Fibroblast of skin of left biceps (primary cell): ENCODE results near the gene NLGN4Y.

Source experiments
- DNase-seq, 2 experiments: peaks; one replicate each; pipeline ENCODE4 v3.0.0-alpha.2; 2013; ENCODE audit warnings: low read depth in 2 of 2

Gene NLGN4Y

DNA sequence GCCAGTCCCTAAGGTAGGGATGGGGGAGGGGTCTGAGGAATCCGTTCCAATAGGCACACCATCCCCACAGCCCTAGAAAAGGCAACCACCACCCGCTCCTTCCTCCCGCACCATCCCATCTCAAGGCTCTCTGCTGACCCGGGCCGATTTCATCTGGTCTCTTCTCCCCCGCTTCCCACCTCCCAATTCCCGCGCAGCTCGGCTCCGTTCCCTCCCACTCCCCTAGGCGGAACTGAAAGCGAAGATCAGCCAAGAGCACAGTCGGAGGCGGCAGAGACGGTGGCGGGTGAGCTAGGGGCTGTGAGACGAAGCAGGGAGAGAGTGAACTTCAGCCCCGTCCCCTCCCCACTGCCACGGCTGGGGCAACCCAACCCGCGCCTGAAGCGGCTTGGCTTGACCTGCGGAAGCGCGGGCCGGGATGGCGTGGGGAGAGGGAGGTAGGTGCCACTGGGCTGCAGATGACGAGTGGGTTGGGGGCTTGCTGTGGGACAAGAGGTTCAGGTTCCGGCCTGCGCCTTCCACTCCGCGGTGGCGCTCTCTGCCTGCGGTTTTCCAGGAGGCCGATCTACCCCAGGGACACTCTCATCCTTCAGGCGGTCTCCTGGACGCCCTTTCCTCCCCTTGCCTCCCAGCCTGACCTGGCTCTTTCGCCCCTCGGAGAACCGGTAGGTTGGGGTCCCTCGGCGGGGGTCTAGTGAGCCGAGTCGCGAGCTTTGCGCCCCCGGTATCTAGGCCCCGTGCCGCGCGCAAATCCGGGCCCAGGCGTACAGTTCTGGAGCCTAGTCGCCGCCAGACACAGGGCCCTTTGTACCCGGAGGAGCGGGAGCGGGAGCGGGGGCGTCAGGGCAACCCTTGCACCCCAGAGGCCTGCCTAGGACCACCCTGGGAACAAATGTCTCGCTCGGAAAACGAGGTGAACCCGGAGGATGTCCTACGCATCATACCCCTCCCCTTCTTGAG is at the start of gene NLGN4Y:
Gene NLGN4Y, plus strand, starts transcription at position 258 of the 960 bp plus-strand sequence. CDS start 97,591 bp downstream, outside the sequence.
- no peak for DNase-seq

DNA sequence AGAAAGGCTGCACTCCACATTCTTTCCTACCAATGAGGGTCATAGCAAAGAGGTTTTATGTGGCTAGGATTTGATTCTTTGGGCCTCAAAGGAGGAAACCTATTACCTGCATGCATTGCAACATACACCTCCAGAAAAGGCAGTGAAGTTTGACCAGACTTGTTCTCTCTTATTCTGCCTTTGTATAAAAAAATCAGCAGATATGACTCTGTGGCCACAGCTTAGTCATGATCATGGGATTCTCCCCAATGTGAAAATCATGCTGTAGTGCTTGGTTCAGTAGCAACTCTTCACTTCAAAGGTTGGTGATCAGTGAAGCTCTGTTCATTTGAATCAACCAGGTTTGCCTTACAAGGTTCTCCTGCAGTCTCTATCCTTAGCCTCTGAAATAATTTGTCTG is 38.4 kb upstream of the NLGN4Y start:
- no peak for DNase-seq

DNA sequence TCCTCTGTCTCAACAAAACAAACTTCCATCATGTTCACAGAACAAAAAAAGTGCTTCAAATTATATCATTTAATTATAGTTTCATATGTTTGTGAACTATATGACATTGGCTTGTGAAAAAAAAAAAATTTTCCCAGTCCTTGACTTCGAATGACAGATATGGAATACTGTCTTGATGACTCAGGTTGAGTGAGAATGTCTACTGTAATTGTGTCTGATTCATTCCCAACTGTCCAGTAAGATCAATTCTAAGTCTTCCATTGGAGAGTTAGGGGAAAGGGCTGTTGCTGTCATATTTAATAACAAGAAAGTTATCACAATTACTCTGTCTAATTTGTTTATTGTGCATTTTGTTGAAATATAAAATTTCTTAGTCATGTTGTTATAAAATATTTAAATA is 34.1 kb upstream of the NLGN4Y start:
- no peak for DNase-seq

DNA sequence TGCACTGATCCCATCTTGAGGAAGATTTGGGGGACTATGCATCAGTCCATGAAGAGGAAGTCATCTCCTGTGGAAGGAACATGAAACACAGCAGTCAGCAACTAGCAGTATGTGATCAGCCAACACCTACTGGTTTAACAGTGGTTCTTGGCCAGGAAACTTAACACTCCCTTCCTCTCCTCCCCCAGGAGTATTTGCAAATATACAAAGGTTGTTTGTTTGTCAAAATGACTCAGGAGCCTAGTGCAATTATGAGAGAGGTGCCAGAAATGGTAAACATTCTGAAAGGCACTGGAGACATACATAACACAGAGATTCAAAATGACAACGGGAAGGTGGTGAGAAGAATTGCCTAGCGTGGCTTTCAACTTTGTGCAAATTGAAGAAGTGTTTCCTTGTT is 26.3 kb upstream of the NLGN4Y start:
- DNase-seq: no peak

DNA sequence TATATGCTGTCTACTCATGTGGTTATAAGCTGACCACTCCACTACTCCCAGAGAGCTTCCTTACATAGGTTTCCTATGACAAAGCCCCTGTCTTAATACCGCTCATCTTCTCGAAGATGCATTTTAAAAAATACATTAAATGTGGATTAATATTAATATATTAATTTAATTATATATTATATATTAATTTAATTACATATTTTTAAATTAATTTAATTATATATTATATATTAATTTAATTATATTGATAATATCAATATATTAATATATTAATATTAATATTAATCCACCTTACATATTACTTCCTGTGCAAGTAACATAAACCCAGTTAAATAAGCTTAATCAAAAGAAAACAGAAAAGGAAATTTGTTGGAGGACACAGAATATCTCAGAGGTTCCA is 19.7 kb upstream of the NLGN4Y start:
- DNase-seq: no peak

DNA sequence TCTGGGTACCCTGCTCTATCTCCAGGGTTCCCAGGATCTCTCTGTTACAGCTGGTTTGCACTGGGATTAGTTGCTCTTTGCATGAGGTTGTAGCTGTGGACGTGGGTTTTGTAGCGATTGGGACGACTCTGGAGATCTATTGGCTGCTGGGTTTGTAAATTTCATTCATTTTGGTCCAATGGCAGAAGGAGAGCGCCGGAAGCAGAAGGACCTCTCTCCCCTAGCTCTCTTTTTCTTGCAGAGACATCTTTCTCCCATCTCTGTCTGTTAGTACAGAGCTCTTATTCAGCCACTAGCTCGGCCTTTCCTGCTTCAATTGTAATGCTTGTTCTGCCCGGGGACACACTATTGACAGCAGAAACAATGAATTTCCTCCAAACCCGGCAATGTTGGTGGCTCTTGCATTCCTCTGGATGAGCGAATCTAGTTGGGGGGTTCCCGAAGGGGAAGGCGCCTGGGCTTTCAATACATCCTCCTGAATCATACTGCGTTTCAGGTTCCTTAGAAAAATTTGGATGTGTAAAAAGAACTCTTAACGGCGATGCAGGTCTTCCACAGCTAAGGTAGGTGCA is 1.9 kb upstream of the NLGN4Y start:
- DNase-seq: no peak

DNA sequence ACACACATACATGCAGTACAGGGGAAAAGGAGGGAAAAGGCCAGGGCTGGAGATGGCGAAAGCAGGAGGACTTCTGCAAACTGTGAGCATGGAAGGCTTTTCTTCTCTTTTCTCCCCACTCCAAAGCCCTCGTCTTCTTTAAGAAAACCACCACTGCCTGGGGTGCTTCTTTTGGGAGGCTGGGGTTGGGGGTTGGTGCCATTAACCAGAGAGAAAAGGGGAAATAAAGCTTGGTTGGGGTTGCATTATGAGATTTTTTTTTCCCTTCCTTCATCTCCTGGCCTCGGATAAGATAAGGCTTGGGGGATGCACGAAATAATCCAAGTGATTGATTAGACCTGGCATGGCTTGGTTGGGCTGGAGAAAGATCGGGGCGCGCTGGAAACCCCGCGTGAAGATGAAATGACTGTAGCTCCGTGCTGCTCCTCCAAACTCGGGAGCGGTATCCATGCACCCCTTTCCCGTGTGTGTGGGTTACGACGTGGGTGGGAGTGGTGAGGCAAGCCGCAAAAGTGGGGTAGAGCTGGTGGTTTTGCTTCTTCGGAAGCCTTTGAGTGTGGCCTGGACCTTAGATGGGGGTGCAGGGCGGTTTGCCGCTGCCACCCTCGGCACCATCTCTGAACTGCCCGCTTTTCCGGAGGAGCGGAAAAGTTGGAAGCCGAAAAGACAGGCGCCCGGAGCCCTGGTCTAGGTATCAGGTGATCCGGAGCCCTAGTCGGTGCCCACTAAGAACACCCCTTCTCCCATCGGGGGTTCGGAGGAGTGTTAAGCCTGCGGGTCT is 648 bp upstream of the NLGN4Y start:
- no peak for DNase-seq

DNA sequence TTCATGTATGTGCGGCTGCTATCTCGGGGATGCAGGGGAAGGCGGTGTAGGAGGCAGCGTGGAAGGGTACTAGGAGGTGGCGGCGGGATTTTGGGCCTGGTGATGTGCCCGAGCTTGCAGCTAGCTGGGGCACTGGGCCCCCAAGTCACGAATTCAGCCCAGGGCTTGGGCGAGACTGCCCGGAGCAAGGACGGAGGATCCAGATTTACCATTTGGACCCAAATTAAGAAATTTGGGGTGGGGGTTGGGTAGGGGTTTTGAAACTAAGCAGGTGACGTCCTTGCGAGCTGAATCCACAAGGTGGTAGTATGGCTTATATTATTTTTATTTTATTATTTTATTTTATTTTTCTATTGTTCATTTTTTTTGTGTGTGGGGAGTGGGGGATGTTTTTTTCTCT is 986 bp downstream of the NLGN4Y start:
- DNase-seq: no peak

DNA sequence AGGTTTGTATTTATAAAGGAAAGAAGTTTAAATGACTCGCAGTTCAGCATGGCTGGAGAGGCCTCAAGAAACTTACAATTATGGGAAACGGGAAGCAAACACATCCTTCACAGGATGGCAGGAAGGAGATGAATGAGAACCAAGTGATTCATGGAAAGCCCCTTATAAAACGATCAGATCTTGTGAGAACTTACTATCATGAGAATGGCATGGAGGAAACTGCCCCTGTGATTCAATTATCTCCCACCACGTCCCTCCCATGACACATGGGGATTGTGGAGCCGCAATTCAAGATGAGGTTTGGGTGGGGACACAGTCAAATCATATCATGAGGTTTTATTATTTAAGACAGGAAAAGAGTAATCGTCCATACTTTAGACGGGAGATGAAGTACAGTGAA is 4.0 kb downstream of the NLGN4Y start:
- DNase-seq: no peak

DNA sequence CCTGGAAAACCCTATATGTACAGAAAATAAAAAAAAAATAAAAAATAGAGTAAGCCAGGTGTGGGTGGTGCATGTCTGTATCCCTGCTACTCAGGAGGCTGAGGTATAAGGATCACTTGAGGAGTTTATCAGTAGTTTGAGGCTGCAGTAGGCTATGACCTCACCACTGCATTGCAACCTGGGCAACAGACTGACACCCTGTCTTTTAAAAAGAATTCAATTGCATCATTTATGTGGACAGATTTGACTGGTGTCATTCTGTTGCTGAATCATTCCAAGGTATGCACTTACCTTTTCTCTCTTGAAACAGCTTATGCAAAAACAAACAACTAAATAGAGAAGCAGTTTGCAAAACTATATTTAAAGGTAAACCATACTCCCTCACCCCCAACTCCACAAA is 12.4 kb downstream of the NLGN4Y start:
- no peak for DNase-seq

DNA sequence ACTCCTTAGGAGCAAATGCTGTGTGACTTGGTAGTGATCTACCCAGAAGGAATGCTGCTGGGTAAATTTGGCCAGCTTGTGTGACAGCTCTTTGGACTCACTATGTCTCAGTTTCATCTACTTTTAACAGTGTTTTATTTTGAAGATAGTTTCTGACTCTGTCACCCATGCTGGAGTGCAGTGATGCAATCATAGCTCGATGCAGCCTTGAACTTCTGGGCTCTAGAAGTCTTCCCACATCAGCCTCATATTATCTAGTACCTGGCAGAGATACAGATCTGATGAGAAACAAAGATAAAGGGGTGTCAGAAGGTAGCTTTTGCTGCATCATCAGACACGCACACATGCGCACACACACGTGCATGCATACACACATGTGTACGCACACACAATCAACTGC is 19.2 kb downstream of the NLGN4Y start:
- DNase-seq: no peak

DNA sequence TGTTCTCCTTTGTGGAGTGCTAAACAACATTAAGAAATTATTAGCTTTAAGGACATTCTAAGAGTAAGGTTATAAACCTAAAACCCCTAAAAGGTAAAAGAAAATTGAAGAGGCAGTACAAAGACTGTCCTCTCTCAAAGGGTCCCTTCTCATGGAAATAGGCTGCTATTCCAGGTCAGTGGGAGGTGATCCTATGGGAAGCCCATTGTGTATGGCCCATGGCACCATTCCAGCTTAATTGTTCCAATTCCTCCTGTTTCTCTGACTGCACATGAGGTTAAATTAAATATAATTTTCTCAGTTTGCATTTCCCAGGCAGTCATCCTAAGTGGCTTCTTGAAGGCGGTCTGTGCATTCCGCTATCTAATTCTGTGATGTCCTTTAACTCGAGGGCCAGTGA is 57.0 kb downstream of the NLGN4Y start:
- DNase-seq: no peak

DNA sequence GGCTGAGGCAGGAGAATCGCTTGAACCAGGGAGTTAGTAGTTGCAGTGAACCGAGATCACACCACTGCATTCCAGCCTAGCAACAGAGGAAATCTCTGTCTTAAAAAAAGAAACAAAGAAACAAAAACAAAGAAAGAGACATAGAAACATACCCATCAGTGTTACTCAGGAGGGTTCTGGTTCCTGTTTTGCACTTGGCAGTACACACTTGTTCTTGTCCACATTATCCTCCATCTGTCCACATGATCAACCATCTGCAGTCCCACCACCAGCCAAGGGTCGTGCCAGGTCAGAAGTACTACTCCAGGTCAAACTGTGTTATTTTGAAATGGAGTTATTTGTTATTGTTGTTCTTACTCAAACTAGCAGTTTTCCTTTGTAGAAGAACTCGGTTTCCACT is 62.4 kb downstream of the NLGN4Y start:
- DNase-seq: no peak

DNA sequence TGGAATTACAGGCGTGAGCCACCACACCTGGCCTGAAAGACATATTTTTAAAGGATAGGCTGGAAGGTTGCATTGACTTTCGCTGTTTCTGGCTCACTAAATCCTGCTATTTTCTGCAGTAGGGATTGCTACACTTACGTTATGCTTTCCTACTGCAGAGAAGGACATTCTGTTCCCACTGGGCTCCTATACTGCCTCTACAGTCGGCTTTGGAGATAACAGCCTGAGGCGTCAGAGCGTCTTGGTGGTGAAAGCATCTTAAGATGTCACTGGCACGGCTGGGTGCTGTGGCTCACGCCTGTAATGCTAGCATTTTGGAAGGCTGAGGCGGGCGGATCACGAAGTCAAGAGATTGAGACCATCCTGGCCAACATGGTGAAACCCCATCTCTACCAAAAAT is 77.0 kb downstream of the NLGN4Y start:
- DNase-seq: no peak

DNA sequence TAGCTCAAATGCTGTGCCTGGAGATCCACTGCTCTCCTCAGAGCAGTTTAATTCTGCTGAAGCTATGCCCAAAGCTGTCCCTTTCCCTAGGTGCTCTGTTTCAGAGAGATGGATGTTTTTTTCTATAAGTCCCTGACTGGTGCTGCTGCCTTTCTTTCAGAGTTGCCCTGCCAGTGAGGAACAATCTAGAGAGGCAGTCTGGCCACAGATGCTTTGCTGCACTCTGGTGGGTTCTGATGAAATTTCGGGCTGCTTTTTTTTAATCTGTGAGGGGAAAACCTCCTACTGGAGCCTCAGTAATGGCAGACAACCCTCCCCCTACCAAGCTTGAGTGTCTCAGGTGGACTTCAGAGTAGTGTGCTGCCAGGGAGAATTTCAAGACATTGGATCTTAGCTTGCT is 93.3 kb downstream of the NLGN4Y start:
- no peak for DNase-seq

DNA sequence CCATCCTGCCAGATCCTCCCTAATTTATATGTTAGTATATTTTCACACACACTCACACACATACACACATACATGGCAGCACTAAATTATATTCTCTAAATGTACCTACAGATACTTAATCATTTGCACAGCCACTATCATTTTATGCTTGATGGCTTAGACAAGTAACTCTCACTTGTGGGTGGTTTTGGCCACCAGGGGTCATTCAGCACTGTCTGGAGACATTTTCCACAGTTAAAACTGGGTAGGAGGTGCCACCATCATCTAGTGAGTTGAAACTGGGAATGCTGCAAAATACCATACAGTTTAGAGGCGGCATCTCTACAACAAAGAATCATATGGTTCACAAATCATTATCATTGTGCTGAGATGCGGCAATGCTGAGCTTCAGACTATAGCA is 94.2 kb downstream of the NLGN4Y start:
- no peak for DNase-seq

DNA sequence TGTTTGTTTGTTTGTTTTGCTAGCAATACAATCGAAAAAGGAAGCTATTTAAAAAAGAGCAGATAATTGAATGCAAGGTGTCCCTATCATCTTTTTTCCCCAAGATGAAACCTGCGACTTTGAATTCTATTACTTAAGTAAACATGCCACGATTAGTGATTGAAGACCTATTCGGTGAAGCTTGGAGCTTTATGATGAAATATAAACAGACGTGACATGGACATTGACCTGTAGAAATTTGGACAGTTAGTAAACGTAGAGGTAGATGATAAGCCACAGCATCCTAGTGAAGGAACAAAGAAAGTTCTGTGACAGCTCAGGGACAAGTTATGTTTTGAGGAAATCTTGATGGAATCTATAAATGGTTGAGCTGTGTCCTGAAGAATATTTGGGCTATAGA is 103.9 kb downstream of the NLGN4Y start:
- DNase-seq: no peak

DNA sequence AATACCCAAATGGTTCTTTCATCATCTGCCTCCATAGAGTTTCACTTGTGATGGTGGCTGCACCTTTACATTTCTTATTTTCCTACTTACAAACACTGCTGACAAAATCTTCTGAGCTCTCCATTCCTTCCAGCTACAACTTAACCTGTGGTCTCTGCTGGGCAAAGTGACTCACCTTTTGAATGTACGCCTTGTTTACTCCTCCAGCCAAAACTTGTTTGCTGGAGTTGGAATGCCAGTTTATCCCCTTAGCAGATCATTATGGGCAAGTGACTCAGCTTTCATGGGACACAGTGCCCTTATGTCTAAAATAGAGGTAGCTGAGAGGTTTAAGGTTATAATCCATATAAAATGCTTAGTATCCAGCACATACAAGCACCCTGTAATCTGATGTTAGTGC is 107.3 kb downstream of the NLGN4Y start:
- DNase-seq: no peak

DNA sequence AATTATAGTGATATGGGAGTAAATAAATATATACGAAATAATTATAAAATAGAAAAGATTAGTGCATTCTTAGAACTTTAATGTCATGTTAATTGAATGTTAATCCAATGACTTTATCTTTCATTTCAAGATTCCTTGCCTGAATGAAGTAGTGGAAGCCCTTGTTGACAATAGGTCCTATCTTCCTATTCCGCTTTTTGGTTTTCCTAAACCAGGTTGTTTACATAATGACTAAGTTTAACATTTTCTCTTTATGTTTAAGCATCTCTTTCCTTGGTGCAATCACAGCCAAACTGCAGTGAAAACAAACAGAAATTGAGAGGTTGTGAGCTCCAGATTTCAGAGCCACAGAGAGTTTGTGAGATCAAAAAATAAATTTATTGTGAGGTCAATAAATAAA is 109.4 kb downstream of the NLGN4Y start:
- no peak for DNase-seq

DNA sequence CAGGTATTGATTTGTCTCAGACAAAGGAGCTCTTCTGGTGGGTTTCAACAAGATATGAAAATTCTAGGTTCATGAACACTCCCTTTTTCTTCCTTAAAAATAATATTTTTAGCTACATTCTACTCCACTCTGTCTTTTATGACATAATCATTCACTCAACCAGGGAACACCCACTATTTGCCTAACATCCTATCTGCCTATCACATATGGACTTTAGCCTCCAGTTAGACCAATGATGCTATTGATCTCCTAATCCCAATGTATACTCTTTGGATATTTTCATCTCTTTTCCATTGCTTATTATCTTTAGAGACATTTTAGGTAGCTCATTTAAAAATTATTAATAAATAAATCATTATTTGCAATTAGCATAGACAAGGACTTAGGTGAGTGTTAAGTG is 110.6 kb downstream of the NLGN4Y start:
- no peak for DNase-seq

DNA sequence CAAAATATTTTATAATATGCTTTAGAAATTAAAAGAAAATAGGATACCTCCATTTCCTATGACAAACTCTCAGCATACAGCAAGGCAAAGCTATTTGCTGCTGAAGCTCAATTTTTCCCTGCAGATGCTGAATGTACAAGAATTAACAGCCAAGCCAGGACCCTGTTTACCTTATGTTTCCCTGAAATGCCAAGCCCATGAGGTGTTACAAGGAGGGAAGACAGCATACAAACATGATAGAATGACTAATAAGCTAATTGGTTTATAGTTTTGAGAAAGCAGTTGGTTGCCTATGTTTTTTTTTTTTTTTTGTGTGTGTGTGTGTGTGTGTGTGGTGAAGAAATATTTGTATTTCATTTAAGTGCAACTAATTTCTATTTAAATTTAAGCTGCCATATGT is 113.2 kb downstream of the NLGN4Y start:
- no peak for DNase-seq

DNA sequence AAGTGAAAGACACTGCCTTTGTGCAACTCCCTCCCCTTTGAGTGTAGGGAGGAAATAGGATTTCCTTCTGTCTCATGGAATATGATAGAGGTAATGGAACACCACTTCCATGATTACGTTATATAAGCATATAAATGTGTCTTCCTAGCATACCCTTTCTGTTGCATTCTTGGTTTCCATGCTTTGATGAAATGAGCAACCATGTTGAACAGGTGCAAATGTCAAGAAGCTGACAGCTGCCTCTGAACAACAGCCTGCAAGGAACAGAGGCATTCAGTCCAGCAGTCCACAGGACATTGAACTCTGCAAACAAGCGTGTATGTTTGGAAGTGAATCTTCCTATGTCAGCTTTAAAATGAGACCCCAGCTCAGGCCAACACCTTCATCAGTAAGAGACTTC is 117.5 kb downstream of the NLGN4Y start:
- no peak for DNase-seq
